IPS-NIHi11 (cell line): Measurements from ENCODE around the gene DDTL.
"Not testable (repeated sequence)": the region's sequence is repeated elsewhere in the genome, so short reads cannot be mapped to it uniquely, and the experiment has no call there.

Experiments
- DNase-seq: peaks from one replicate; pipeline ENCODE4 v3.0.0; 2012; ENCODE audit warnings: mixed read lengths, low spot score

DDTL gene

DNA sequence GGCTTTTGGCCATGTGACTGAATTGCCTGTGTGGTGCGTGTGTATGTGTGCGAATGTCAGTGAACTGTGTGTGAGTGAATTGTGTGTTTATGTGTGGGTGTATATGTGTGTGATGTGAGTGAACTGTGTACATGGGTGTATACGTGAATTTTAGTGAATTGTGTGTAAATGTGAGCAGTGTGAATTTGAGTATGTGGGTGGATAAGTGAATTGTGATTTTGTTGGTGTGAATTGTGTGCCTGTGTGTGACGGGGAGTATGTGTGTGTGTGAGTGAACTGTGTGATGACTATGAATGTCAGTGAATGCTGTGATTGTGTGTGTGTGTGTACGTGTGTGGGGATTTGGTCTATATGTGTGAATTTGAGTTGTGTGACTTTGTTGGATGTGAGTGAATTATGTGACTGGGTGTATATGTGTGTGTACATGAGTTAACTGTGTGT is 3.5 kb downstream of the DDTL start:
- no peak for DNase-seq

DNA sequence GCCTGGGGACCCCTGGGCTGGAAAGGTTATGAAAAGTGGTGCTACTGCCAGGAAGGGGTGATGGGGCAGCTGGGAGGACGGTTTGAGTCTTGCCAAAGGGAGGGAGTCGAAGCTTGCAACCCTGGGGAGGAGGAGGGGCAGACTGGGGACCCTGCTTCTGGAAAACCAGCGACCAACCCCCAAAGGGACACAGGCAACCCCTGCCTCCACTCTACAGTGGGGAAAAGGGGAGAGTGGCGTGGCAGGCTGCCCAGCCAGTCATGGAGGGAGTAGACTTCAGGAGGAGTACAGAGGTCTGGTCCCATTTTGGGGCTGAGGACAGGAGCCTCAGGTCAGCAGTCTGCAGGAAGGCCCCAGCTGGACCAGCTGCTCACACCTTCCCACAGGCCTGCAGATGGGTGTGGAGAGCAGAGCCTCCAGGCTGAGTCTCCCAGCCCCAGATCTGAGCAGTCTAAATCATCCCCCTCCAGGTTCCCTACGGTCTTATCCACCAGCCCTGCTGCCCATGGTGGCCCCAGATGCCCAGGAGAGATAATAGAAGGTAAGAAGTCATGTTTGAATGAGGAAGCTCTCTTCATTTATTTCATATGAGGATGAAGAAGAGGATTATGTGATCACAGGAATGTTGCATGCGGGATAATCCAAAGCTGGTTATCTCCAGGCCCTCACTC is 4.3 kb downstream of the DDTL start:
- no peak for DNase-seq

- DNase-seq, result not testable (repeated sequence)
Measured at GRCh38 chr22:23971927-23972326, 5.2 kb downstream of the DDTL start.

DNA sequence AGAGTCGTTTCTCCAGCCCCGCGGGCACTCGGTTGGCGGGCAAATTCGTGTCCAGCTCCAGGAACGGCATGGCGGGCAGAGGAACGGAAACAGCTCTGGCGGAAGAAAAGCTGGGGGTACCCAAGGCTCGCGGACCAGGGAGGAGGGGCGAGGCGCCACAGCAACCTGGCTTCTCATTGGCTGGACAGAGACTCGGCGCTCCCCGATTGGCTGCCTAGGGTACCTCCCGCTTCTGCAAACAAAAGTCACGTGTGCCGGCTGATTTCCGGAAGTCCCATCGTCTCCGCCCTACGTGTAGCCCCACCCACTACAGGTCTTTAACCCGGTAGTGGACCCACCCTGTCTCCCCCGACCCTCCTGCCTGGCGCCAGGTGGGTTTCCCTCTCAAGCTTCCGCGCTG is 7.7 kb downstream of the DDTL start, which contains the start of gene DDT:
DDT (minus strand) TSS at position 97 of the 400 bp plus-strand sequence; CDS start at position 70, 27 bp downstream.
- not testable (repeated sequence) for DNase-seq

DNA sequence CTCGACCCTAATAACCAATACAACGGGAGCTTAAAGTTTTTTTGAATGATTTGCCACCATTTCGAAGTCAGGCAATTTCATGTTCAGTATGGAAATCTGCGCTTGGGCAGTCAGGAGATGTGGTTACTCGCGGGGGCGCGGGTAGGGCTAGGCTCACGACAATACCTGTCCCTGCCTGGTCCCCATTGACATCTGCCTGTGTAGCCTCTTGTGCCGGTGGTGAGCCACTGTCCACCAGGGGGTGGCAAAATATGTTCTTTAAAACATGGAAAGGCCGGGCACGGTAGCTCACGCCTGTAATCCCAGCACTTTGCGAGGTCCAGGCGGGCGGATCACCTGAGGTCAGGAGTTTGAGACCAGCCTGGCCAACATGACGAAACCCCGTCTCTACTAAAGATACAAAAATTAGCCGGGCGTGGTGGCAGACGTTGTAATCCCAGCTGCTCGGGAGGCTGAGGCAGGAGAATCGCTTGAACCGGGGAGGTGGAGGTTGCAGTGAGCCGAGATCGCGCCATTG is 8.2 kb downstream of the DDTL start:
- not testable (repeated sequence) for DNase-seq

DNA sequence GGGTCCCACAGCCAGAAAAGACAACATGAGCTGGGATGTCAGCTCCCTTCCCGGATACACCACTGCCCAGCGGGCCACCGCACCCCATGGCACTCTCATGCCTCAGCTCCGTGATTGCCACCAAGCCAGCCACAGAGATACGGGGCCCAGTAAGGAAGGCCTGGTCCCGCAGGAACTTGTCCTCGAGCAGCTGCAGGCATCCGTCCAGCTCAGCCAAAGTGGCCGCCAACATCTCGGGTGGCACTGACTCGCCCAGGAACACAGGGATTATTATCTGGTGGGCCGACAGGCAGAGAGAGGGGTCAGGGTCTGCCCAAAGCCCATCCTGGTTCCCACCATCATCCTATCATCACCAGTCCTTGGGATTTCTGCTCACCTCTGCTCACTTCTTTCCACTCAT is 10.6 kb downstream of the DDTL start:
- DNase-seq, result not testable (repeated sequence)

- DNase-seq, result not testable (repeated sequence)
Measured at GRCh38 chr22:23979557-23980240, 13.0 kb downstream of the DDTL start, which contains the start of gene GSTT2. TSS of gene GSTT2 (plus strand) at chr22:23980134.

- not testable (repeated sequence) for DNase-seq
Measured at GRCh38 chr22:23980567-23980966, 13.9 kb downstream of the DDTL start.

DNA sequence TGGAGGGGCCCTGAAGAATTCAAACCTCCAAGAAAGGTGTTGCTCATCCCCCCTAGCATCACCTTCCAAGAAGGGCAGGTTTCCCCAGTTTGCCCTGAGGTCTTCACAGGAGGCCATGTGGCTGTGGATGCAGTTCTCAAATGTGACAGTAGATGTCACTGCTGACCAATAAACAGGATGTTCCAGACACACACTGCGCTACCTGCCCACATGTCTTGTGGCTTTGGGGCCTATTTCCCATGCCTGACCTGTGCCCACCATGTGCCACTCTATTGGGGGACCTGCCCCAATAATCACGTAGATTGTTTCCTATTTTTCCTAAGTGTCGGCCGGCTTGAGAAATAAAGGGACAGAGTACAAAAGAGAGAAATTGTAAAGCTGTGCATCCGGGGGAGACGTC is 17.7 kb downstream of the DDTL start:
- DNase-seq, result peak; percentile 18

GRCh38 chr22:23986089-23986488 is 19.4 kb downstream of the DDTL start:
- DNase-seq, result not testable (repeated sequence)

DNA sequence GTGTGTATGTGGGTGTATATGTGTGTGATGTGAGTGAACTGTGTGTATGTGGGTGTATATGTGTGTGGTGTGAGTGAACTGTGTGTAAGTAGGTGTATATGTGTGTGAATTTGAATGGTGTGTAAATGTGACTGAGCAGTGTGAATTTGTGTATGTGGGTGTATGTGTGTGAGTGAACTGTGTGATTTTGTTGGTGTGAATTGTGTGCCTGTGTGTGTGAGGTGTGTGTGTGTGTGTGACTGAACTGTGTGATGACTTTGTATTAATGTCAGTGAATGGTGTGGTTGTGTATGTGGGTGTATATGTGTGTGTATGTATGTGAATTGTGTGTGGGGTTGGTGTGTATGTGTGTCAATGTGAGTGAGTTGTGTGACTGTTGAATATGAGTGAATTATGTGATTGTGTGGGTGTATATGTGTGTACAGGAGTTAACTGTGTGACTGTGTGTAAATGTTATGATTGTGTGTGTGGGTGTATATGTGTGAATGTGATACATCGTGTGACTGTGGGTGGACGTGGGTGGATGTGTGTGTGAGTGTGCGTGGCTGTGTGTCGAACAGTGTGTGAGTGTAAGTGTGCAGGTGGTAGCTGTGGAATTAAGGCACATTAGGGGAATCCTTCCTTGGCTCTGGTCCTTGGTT is 20.0 kb downstream of the DDTL start:
- not testable (repeated sequence) for DNase-seq

DNA sequence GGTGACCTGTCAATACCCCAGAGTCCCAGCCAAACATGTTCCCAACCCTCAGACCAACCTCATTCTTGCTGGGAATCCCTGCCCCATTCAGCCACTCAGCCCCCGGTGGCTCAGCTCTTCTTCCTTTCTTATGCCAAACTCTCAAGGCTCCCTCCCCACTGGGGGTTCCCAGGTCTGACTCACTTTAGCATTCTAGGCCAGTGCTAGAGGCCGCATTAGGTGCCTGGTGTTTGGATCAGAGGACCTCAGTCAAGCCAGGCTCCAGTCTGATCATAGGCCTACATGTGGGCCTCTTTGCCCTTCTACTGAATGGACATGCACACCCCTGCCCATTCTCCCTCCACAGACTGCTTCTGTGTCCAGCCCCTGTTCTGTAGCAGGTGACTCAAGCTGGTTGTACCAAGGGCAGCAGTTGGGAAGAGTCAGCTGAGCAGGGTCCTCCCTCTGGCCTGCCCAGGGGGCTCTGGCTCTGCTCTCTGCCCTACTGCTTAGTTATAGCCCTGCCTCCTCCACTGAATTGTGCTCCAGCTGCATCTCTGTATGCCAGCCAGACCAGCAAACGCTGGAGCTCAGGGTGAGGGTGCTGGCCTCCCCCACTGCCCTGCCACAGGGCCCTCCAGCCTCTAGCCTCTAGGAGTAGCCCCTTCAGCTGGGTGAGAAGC is 23.0 kb downstream of the DDTL start:
- DNase-seq, result not testable (repeated sequence)

DNA sequence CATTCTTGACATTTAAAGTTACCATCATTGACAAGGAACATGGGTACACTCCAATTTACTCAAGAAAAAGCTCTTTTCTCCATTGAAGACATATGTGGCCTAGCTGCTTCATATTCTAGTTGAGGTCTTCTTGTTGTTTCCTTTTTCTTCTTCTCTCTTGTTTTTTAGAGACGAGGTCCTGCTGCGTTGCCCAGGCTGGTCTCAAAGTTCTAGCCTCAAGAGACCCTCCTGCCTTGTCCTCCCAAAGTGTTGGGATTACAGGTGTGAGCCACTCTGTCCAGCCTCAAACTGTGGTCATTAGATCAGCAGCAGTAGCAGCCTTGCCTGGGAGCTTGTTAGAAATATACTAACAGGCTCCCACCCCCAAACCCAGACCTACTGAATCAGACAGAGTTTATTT is 26.4 kb downstream of the DDTL start:
- DNase-seq, result not testable (repeated sequence)

- not testable (repeated sequence) for DNase-seq
Measured at GRCh38 chr22:23993581-23994177, 27.0 kb downstream of the DDTL start.

DNA sequence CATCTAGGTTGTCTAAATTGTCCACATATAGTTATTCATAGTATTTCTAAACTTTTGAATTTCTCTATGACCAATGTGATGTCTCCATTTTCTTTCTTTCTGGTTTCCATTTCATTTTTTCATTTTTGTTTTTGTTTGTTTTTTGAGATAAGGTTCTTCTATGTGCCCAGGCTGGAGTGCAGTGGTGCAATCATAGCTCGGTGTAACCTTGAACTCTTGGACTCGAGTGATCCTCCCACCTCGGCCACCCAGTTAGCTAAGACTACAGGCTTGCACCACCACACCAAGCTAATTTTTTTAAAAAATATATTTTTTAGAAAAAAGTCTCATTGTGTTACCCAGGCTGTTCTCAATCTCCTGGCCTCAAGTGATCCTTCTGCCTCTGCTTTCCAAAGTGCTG is 30.4 kb downstream of the DDTL start:
- DNase-seq, result no peak

DNA sequence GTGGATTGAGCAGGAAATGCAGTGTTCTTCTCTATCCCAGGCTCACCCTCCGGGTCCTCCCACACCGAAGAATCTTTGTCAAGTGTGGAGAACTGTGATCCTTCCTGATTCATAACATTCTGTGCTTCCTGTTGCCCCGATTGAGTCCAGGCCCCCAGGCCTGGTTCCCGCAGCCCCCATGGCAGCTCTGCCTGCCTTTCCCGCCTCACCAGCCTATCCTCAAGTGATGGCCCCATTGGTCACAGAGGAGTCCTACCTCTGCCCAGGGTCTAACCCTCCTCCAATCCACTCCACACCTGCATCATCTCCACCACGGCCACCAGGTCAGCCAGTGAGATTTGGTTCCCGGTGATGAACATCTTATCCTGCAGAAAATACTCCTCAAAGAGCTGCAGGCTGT is 33.1 kb downstream of the DDTL start:
- DNase-seq, result not testable (repeated sequence)

DNA sequence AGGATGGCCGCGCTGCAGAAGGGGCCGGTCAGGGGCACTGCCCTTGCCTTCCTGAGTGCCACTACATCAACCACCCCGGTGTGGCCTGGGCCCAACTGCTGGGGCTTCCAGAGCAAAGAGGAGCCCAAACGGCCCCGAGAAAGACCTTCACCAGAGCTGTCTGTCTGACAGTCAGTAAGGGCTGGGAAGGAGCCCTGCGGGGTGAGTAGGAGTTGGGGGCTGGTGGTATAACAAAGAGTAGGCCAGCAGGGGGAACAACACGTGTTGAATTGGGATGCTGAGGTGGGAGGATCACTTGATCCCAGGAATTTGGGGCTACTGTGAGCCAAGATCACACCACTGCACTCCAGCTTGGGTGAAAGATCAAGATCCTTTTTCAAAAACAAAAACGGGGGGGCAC is 34.6 kb downstream of the DDTL start:
- peak; percentile 81 for DNase-seq

DNA sequence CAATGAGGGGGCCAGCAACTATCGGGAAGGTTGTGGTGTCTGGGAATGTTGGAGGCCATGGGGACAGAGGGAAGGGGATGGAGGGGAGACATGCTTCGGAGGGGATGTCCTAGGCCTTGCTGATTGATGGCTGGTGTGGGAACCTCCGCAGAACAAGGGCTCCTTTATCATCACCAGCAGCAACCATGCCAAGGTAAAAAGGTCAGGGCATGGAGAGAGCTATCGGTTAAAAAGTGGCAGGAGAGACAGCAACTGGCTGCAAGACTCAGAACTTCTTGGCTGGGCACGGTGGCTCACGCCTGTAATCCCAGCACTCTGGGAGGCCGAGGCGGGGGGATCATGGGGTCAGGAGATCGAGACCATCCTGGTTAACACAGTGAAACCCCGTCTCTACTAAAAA is 35.6 kb downstream of the DDTL start:
- no peak for DNase-seq

DNA sequence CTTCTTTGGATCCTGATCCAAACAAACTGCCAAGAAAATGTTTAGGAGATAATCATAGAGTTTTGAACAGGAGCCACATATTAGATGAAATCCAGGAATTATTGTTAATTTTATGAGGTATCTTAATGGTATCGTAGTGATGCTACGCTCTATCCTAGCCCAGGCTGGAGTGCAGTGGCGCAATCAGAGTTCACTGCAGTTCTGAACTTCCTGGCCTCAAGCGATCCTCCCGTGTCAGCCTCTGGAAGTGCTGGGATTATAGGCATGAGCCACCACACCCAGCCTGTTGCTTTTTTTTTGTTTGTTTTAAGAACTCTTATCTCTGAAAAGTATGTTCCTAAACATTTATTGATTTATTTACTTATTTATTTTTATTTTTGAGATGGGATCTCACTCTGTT is 36.2 kb downstream of the DDTL start:
- DNase-seq, result no peak

GRCh38 chr22:24003887-24004286 is 37.2 kb downstream of the DDTL start:
- peak; percentile 11 for DNase-seq

- DNase-seq, result no peak
Measured at GRCh38 chr22:24005201-24005600, 38.5 kb downstream of the DDTL start, which contains the start of gene GSTT4. TSS of gene GSTT4 (minus strand) at chr22:24005453. CDS start at chr22:24005356, 97 bp downstream.
